ENCODE results near the gene UTS2B. TPM values are rescaled to one million over a fixed set of nuclear protein-coding genes. Genes with fewer than 3 reads are reported as not detected.

The UTS2B gene
- total and polyA plus RNA-seq, 12 donors = 0.07 to 0.69 (median 0.43) TPM; not detected in 5

DNA sequence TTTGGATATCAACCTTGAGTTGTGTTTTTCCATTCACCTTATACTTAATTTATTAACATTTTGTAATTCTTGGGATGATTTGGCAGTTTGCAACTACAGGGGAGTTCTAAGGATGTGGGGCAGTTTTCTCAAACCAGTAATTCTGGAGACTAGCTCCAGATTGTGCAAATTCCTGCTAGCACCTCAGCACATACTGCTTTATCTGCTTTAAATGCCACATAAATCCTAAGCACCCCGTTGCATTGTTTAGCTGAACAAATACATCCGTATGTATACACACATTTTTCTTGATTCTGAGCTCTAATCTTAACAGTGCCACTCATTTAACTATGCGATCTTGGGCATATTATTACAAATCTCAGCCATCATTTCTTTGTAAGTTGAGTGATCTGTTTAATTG lies 16.9 kb upstream of the UTS2B start:
- Histone ChIP-seq H3K4me1 (replicated peaks in 1 of 2) (peaks cover 12 to 33% of the 10 kb centered on the region in 2 donors), H3K4me3 (no peak overlapping the region), H3K27ac (no peak overlapping the region), H3K36me3 (replicated peaks in 1 of 2) (no peaks in the 10 kb centered on the region), H3K27me3 (no peaks in the 10 kb centered on the region), H3K9me3 (replicated peaks in 1 of 3) (no peaks in the 10 kb centered on the region)
- intact Hi-C loops (cut with DNase I) = no loop called here
- no peak for DNase-seq
- 66 to 87% (median 79%) methylated on average over 3 of the region's 3 CpGs for WGBS, 4 donors
- no peak for TF ChIP-seq POLR2A (IDR thresholded peaks at IDR 0.05)
- TF ChIP-seq, protein P1, sequence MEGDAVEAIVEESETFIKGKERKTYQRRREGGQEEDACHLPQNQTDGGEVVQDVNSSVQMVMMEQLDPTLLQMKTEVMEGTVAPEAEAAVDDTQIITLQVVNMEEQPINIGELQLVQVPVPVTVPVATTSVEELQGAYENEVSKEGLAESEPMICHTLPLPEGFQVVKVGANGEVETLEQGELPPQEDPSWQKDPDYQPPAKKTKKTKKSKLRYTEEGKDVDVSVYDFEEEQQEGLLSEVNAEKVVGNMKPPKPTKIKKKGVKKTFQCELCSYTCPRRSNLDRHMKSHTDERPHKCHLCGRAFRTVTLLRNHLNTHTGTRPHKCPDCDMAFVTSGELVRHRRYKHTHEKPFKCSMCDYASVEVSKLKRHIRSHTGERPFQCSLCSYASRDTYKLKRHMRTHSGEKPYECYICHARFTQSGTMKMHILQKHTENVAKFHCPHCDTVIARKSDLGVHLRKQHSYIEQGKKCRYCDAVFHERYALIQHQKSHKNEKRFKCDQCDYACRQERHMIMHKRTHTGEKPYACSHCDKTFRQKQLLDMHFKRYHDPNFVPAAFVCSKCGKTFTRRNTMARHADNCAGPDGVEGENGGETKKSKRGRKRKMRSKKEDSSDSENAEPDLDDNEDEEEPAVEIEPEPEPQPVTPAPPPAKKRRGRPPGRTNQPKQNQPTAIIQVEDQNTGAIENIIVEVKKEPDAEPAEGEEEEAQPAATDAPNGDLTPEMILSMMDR (IDR thresholded peaks at IDR 0.05) = no peak

DNA sequence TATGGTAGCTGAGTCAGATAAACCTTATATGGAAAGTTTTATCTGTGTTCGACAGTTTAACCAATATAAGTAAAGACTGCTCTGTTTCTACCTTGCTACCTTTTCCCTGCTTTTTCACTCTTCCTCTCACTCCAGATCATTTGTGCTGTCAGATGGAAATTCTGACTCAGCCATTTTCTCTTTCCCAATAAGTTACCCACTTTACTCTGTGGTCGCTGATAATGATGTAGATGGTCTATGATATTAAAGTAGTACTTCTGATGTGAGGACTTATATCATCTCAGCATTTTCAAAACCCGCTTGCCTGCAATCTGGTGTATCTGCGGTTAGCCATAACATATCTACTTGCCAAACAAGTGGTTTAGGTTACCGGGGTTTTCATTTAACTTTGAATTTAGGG lies 15.0 kb upstream of the UTS2B start:
- TF ChIP-seq, protein P1 (IDR thresholded peaks at IDR 0.05) = no peak
- TF ChIP-seq POLR2A (IDR thresholded peaks at IDR 0.05) = no peak
- WGBS, 4 donors = 91 to 96% (median 94%) methylated on average over 5 of the region's 5 CpGs

DNA sequence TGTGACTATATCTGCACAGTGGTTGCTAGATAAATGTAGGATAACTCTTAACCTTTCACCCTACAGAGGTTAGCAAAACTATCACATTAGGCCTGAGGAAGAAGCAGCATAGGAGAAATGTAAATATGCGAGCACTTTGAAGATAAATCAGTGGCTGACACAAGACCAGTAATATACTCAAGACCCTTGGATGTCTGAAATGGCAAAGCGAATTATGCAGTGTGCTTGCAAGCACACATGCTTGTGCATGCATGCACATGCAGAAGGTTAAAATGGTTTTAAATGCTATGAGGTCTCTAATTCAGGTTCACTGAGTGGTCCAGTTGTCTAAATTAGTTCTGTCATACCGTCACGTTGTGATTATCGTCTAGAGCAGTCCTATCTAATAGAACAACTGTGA lies 13.6 kb upstream of the UTS2B start:
- 83 to 95% (median 90%) methylated on average over 5 of the region's 5 CpGs for WGBS, 4 donors
- Histone ChIP-seq H3K27me3 (no peaks in the 10 kb centered on the region), H3K4me1 (replicated peaks in 1 of 2) (peaks cover 22 to 61% of the 10 kb centered on the region in 2 donors), H3K4me3 (no peak overlapping the region), H3K36me3 (replicated peaks in 1 of 2) (no peaks in the 10 kb centered on the region), H3K9me3 (replicated peaks in 1 of 3) (no peaks in the 10 kb centered on the region), H3K27ac (no peak overlapping the region)
- TF ChIP-seq POLR2A (IDR thresholded peaks at IDR 0.05) = no peak
- TF ChIP-seq, protein P1 (IDR thresholded peaks at IDR 0.05) = no peak
- DNase-seq = no peak
- intact Hi-C loops (cut with DNase I) = no loop called here

More for the DNA sequence above, 15.0 kb upstream of the UTS2B start:
- no peak for DNase-seq
- peaks cover 12 to 47% of the 10 kb centered on the region in 2 donors for H3K4me1 ChIP-seq (replicated peaks in 1 of 2)
- intact Hi-C loops (cut with DNase I) = no loop called here
- no peaks in the 10 kb centered on the region for H3K9me3 ChIP-seq (replicated peaks in 1 of 3)
- no peaks in the 10 kb centered on the region for H3K36me3 ChIP-seq (replicated peaks in 1 of 2)
- no peaks in the 10 kb centered on the region for H3K27me3 ChIP-seq
- no peak overlapping the region for H3K27ac ChIP-seq
- H3K4me3 ChIP-seq = no peak overlapping the region

DNA sequence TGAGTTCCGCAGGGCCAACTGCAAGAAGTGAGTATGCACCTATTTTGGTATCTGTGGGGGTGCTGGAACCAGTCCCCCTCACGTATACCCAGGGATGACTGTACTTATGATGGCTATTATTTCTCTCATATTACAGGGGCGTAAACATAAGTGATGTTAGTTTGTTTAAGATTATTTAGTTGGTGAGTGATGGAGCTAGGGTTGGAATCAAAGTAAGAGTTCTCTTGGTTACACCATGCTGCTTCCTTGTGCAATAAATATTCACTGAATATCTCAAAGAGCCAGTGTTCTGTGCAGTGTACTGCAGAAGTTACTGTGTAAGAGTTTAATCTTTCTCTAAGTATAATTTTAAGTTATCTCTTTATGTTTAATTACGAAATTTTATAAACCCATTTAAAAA lies 12.8 kb upstream of the UTS2B start:
- WGBS, 4 donors = 76 to 86% (median 81%) methylated on average over 4 of the region's 4 CpGs
- H3K4me1 ChIP-seq (replicated peaks in 1 of 2) = peaks cover 26 to 69% of the 10 kb centered on the region in 2 donors
- intact Hi-C loops (cut with DNase I) = no loop called here
- TF ChIP-seq, protein P1 (IDR thresholded peaks at IDR 0.05) = no peak
- no peak for TF ChIP-seq POLR2A (IDR thresholded peaks at IDR 0.05)
- no peak for DNase-seq
- no peak overlapping the region for H3K4me3 ChIP-seq
- no peak overlapping the region for H3K27ac ChIP-seq
- no peaks in the 10 kb centered on the region for H3K9me3 ChIP-seq (replicated peaks in 1 of 3)
- no peaks in the 10 kb centered on the region for H3K27me3 ChIP-seq
- no peaks in the 10 kb centered on the region for H3K36me3 ChIP-seq (replicated peaks in 1 of 2)
